GM19193 (cell line): ENCODE measurements around the gene BST1.
A peak's percentile ranks its signal among the peaks of the same experiment; 100 is the strongest.

ENCODE experiments used
- POLR2A ChIP-seq: IDR thresholded peaks from 4 replicates; pipeline ENCODE4 v1.6.1; 2011; ENCODE audit not compliant: insufficient read depth, insufficient read length; ENCODE audit errors: extremely low read depth

The BST1 gene

GRCh38 chr4:15702941-15703403, at the start of gene BST1:
Gene BST1 (plus strand): TSS chr4:15703065. CDS start chr4:15703145, 80 bp downstream.
- TF ChIP-seq POLR2A = no peak

- no peak for TF ChIP-seq POLR2A
Observed at GRCh38 chr4:15653420-15653819, 49.4 kb upstream of the BST1 start.

- TF ChIP-seq POLR2A = no peak
Observed at GRCh38 chr4:15653864-15654592, 48.8 kb upstream of the BST1 start.

- TF ChIP-seq POLR2A = no peak
Observed at GRCh38 chr4:15654593-15655222, 48.2 kb upstream of the BST1 start.

- TF ChIP-seq POLR2A = peak; percentile 73
Observed at GRCh38 chr4:15655223-15656037, 47.4 kb upstream of the BST1 start, which contains the start of gene FBXL5. Gene FBXL5 (minus strand): TSS chr4:15655357. CDS start chr4:15655287, 70 bp downstream.

- TF ChIP-seq POLR2A = no peak
Observed at GRCh38 chr4:15656038-15656470, 46.8 kb upstream of the BST1 start.

- TF ChIP-seq POLR2A = no peak
Observed at GRCh38 chr4:15657366-15657765, 45.5 kb upstream of the BST1 start.

GRCh38 chr4:15658136-15658770, 44.6 kb upstream of the BST1 start:
- no peak for TF ChIP-seq POLR2A

- TF ChIP-seq POLR2A = no peak
Observed at GRCh38 chr4:15658781-15659180, 44.1 kb upstream of the BST1 start.

- TF ChIP-seq POLR2A = no peak
Observed at GRCh38 chr4:15659768-15660570, 42.9 kb upstream of the BST1 start.

- no peak for TF ChIP-seq POLR2A
Observed at GRCh38 chr4:15665753-15666365, 37.0 kb upstream of the BST1 start.

- TF ChIP-seq POLR2A = no peak
Observed at GRCh38 chr4:15667006-15667405, 35.9 kb upstream of the BST1 start.

GRCh38 chr4:15668566-15669435, 34.1 kb upstream of the BST1 start:
- TF ChIP-seq POLR2A = no peak

- no peak for TF ChIP-seq POLR2A
Observed at GRCh38 chr4:15670576-15670975, 32.3 kb upstream of the BST1 start.
